AG04449 (cell line): ENCODE measurements around the gene ITGA2B.
A peak's percentile ranks its signal among the peaks of the same experiment; 100 is the strongest.

Experiments
- CTCF ChIA-PET: fragments of 350-600 bp; formaldehyde crosslinking; extraction: SDS; loops from one replicate; lab custom pipeline; 2021; ENCODE audit warnings: antibody characterized with exemption; lab: Yijun Ruan, JAX
- POLR2A ChIA-PET: fragments of 400-600, 350-600 bp; formaldehyde crosslinking; extraction: SDS; loops from one replicate; lab custom pipeline; 2020; ENCODE audit warnings: antibody characterized with exemption, inconsistent platforms; lab: Yijun Ruan, JAX
- DNase-seq: peaks from one replicate; pipeline ENCODE4 v3.0.0-alpha.2; 2010; ENCODE audit warnings: low read depth, low spot score
- H3K4me3 ChIP-seq: 2 replicates; pipeline ENCODE4 v1.5.1; 2011; ENCODE audit warnings: low read depth, mild to moderate bottlenecking, control low read depth, low read length
- CTCF ChIP-seq: IDR thresholded peaks from one replicate; pipeline ENCODE4 v1.5.1; 2011; ENCODE audit warnings: mild to moderate bottlenecking, moderate library complexity, low read length, control low read depth, inconsistent platforms; ENCODE audit not compliant: insufficient read depth; ENCODE audit errors: missing control alignments

ITGA2B gene

GRCh38 chr17:44352828-44353671, 36.4 kb downstream of the ITGA2B start:
- ChIA-PET CTCF (interaction anchor here (1.2 to 9.5 kb wide), 11 partner anchors 9 to 409 kb away, joined by 3 to 165 read pairs (median 6); partner anchors contain the start of gene FAM171A2), POLR2A (no interaction called here)
- no peak overlapping the region for H3K4me3 ChIP-seq
- DNase-seq, result no peak
- TF ChIP-seq CTCF, result no peak

GRCh38 chr17:44351961-44352827, 37.3 kb downstream of the ITGA2B start:
- no peak for TF ChIP-seq CTCF
- ChIA-PET POLR2A (no interaction called here), CTCF (interaction anchor here (0.7 to 9.5 kb wide), 14 partner anchors 10 to 408 kb away, joined by 3 to 165 read pairs (median 4); partner anchors contain the start of genes FAM171A2 and TMUB2)
- DNase-seq, result no peak
- H3K4me3 ChIP-seq, result no peak overlapping the region

GRCh38 chr17:44351464-44351863, 38.0 kb downstream of the ITGA2B start:
- H3K4me3 ChIP-seq, result no peak overlapping the region
- ChIA-PET POLR2A (no interaction called here), CTCF (interaction anchor here (0.7 to 9.5 kb wide), 15 partner anchors 10 to 212 kb away, joined by 3 to 165 read pairs (median 4); partner anchors contain the start of genes FAM171A2 and TMUB2)
- DNase-seq, result no peak
- TF ChIP-seq CTCF, result no peak

- TF ChIP-seq CTCF, result peak; percentile 87
- CTCF ChIA-PET, result interaction anchor here (0.7 to 9.5 kb wide), 14 partner anchors 9 to 211 kb away, joined by 3 to 165 read pairs (median 6); partner anchors contain the start of gene FAM171A2
- H3K4me3 ChIP-seq, result no peak overlapping the region
- POLR2A ChIA-PET, result interaction anchor here (1.0 kb wide), 1 partner anchor 140 kb away, joined by 3 read pairs; no protein-coding TSS in a partner anchor
- no peak for DNase-seq
These were observed 38.7 kb downstream of the ITGA2B start for GRCh38 chr17:44350733-44351226.

GRCh38 chr17:44349553-44350070, 39.8 kb downstream of the ITGA2B start:
- no peak for DNase-seq
- CTCF ChIA-PET, result interaction anchor here (0.7 to 9.5 kb wide), 9 partner anchors 8 to 173 kb away, joined by 3 to 165 read pairs (median 10); partner anchors contain the start of gene FAM171A2
- POLR2A ChIA-PET, result no interaction called here
- TF ChIP-seq CTCF, result no peak
- no peak overlapping the region for H3K4me3 ChIP-seq
